HCT116 (cell line): Measurements from ENCODE around the gene KIAA0232. TPM values are rescaled to one million over a fixed set of nuclear protein-coding genes. Genes with fewer than 3 reads are reported as not detected.

Experiments used
- ATAC-seq: fragments of 200-7000 bp; cut with Tn5 transposase; 2 replicates; pipeline ENCODE4 v1.9.1; 2020; ENCODE audit warnings: mild to moderate bottlenecking, moderate library complexity
- BruUV-seq: library from RNA; stranded (reverse); fragments of 400-500 nt; replicated peaks from 2 replicates; lab custom pipeline; 2021; lab: Mats Ljungman, UMichigan
- CTCF ChIA-PET: fragments of 300-600 bp; sonication (Branson Sonifier 250); formaldehyde crosslinking; loops from one replicate; lab custom pipeline; 2021; ENCODE audit warnings: antibody characterized with exemption; lab: Charles Lee
- POLR2A ChIA-PET: fragments of 300-600, 350-600 bp; sonication (Branson Sonifier 250); formaldehyde crosslinking; loops from one replicate; lab custom pipeline; 2021; ENCODE audit warnings: antibody characterized with exemption; lab: Charles Lee
- RAD21 ChIA-PET, 2 experiments: fragments of 300-600 bp; sonication (Branson Sonifier 250); formaldehyde crosslinking; loops; one replicate each; lab custom pipeline; 2023; ENCODE audit warnings: low total read pairs in 2 of 2; ENCODE audit not compliant: uncharacterized antibody in 2 of 2, unreplicated experiment in 2 of 2, low non-redundant PET in 1 of 2; lab: Charles Lee
- DNase-seq: peaks from one replicate; pipeline ENCODE4 v3.0.0-alpha.2; 2010; ENCODE audit warnings: low read depth, low spot score
- H2AFZ ChIP-seq: fragments of 200-600 bp; shearing (Covaris generic), sonication (generic); 2 replicates; pipeline ENCODE4 v1.6.1; 2017; ENCODE audit warnings: low read depth, mixed run types, mixed read lengths, antibody characterized with exemption, low read length; ENCODE audit not compliant: poor library complexity, severe bottlenecking
- H3K27ac ChIP-seq: 2 replicates; pipeline ENCODE4 v1.5.1; 2012; ENCODE audit warnings: low read depth, low read length
- H3K27me3 ChIP-seq: fragments of 200-600 bp; sonication (generic); 2 replicates; pipeline ENCODE4 v1.6.1; 2016; ENCODE audit warnings: mixed run types, low read length, mixed read lengths; ENCODE audit not compliant: insufficient read depth
- H3K36me3 ChIP-seq, 2 experiments: fragments of 200-500 bp in 1 of 2; fragments of 200-600 bp in 1 of 2; sonication (Bioruptor generic) in 1 of 2; sonication (generic) in 1 of 2; 2 replicates each; pipeline versions ENCODE4 v1.5.1 to v1.6.1; 2014 to 2016; ENCODE audit warnings: low read length in 2 of 2, inconsistent platforms in 1 of 2, mixed read lengths in 1 of 2, mixed run types in 1 of 2; ENCODE audit not compliant: insufficient read depth in 2 of 2, control insufficient read depth in 1 of 2
- H3K4me1 ChIP-seq, 2 experiments: fragments of 200-600 bp in 1 of 2; sonication (generic) in 1 of 2; 2 replicates each; pipeline versions ENCODE4 v1.5.1 to v1.6.1; 2012 to 2017; ENCODE audit warnings: low read length in 2 of 2, inconsistent platforms in 1 of 2, mild to moderate bottlenecking in 1 of 2, mixed read lengths in 1 of 2, mixed run types in 1 of 2, moderate library complexity in 1 of 2; ENCODE audit not compliant: insufficient read depth in 2 of 2, control insufficient read depth in 1 of 2
- H3K4me2 ChIP-seq: fragments of 200-600 bp; sonication (generic); 2 replicates; pipeline ENCODE4 v1.6.1; 2017; ENCODE audit warnings: mixed run types, low read length, mixed read lengths
- H3K4me3 ChIP-seq, 2 experiments: fragments of 200-600 bp in 1 of 2; sonication (generic) in 1 of 2; replicated peaks in 1 of 2; 2 replicates each; pipeline ENCODE4 v1.5.1; 2011 to 2016; ENCODE audit warnings: low read length in 2 of 2, control low read depth in 1 of 2, low read depth in 1 of 2, mild to moderate bottlenecking in 1 of 2, mixed read lengths in 1 of 2, mixed run types in 1 of 2
- H3K79me2 ChIP-seq: fragments of 200-600 bp; sonication (generic); 2 replicates; pipeline ENCODE4 v1.6.1; 2017; ENCODE audit warnings: mild to moderate bottlenecking, mixed run types, low read length, moderate library complexity, mixed read lengths; ENCODE audit not compliant: insufficient read depth
- H3K9ac ChIP-seq: fragments of 200-600 bp; sonication (generic); 2 replicates; pipeline ENCODE4 v1.6.1; 2016; ENCODE audit warnings: low read length, mixed read lengths
- H3K9me2 ChIP-seq: fragments of 200-600 bp; sonication (generic), shearing (Covaris generic); 2 replicates; pipeline ENCODE4 v1.6.1; 2017; ENCODE audit warnings: mixed run types, mild to moderate bottlenecking, moderate library complexity; ENCODE audit not compliant: insufficient read depth
- H3K9me3 ChIP-seq, 2 experiments: fragments of 200-500 bp in 1 of 2; fragments of 200-600 bp in 1 of 2; sonication (Bioruptor generic) in 1 of 2; sonication (generic) in 1 of 2; 2 replicates each; pipeline ENCODE4 v1.6.1; 2014 to 2017; ENCODE audit warnings: low read length in 2 of 2, mixed read lengths in 2 of 2, inconsistent platforms in 1 of 2, low read depth in 1 of 2, mild to moderate bottlenecking in 1 of 2, mixed run types in 1 of 2, moderate library complexity in 1 of 2; ENCODE audit not compliant: control insufficient read depth in 1 of 2, insufficient read depth in 1 of 2
- H4K20me1 ChIP-seq: fragments of 200-600 bp; sonication (generic), shearing (Covaris generic); 2 replicates; pipeline ENCODE4 v1.6.1; 2017; ENCODE audit warnings: mixed run types, mild to moderate bottlenecking, moderate library complexity; ENCODE audit not compliant: insufficient read depth
- ATF3 ChIP-seq: IDR thresholded peaks from 2 replicates; pipeline ENCODE4 v1.6.1; 2012
- CBX3 ChIP-seq: IDR thresholded peaks from 2 replicates; pipeline ENCODE4 v1.6.1; 2012; ENCODE audit warnings: low read depth
- CEBPB ChIP-seq: IDR thresholded peaks from 2 replicates; pipeline ENCODE4 v1.6.1; 2012; ENCODE audit warnings: low read depth
- CTCF ChIP-seq, 3 experiments: fragments of 200-600 bp in 1 of 3; sonication (generic) in 1 of 3; IDR thresholded peaks in 2 of 3; conservative IDR thresholded peaks in 1 of 3; 2 replicates each; pipeline ENCODE4 v1.5.1; 2012 to 2017; ENCODE audit warnings: low read depth in 2 of 3, low read length in 2 of 3, antibody characterized with exemption in 1 of 3, borderline replicate concordance in 1 of 3, control low read depth in 1 of 3, mild to moderate bottlenecking in 1 of 3, mixed read lengths in 1 of 3, mixed run types in 1 of 3, moderate library complexity in 1 of 3; ENCODE audit not compliant: insufficient read depth in 1 of 3
- EGR1 ChIP-seq: IDR thresholded peaks from 2 replicates; pipeline ENCODE4 v1.6.1; 2012; ENCODE audit warnings: low read depth
- EZH2phosphoT487 ChIP-seq: fragments of 200-600 bp; IDR thresholded peaks from 2 replicates; pipeline ENCODE4 v1.6.1; 2018; ENCODE audit warnings: antibody characterized with exemption, borderline replicate concordance
- MAX ChIP-seq: IDR thresholded peaks from 2 replicates; pipeline ENCODE4 v1.6.1; 2012
- RAD21 ChIP-seq: IDR thresholded peaks from 2 replicates; pipeline ENCODE4 v1.6.1; 2012; ENCODE audit warnings: low read depth, mild to moderate bottlenecking
- REST ChIP-seq: IDR thresholded peaks from 2 replicates; pipeline ENCODE4 v1.6.1; 2012; ENCODE audit warnings: low read depth
- SIN3A ChIP-seq: IDR thresholded peaks from 2 replicates; pipeline ENCODE4 v1.6.1; 2012; ENCODE audit warnings: low read depth
- TCF7L2 ChIP-seq: IDR thresholded peaks from 2 replicates; pipeline ENCODE4 v1.7.0; 2011; ENCODE audit warnings: borderline replicate concordance, inconsistent platforms; ENCODE audit not compliant: insufficient read depth, insufficient read length; ENCODE audit errors: extremely low read depth
- YY1 ChIP-seq: IDR thresholded peaks from 2 replicates; pipeline ENCODE4 v1.6.1; 2011; ENCODE audit warnings: low read length, low read depth, moderate library complexity, mild to moderate bottlenecking; ENCODE audit not compliant: insufficient replicate concordance; ENCODE audit errors: extremely low read depth
- ZFX ChIP-seq: fragments of 450-650 bp; IDR thresholded peaks from 2 replicates; pipeline ENCODE4 v1.6.1; 2017
- ZNF274 ChIP-seq: fragments of 200-500 bp; sonication (Bioruptor generic); IDR thresholded peaks from 2 replicates; pipeline ENCODE4 v1.6.1; 2014; ENCODE audit warnings: mild to moderate bottlenecking, low read depth, low read length, inconsistent platforms
- intact Hi-C: fragments of 100-400 bp; cut with micrococcal nuclease; formaldehyde crosslinking; loops from 2 replicates; pipeline ENCODE4 v1.10.0; 2022
- total RNA-seq: library from RNA; stranded (reverse); gene quantifications from one replicate; pipeline ENCODE4 v1.2.1, GENCODE V29; 2021; ENCODE audit not compliant: unreplicated experiment
- TF ChIP-seq, protein P1 (sequence below): IDR thresholded peaks from 2 replicates; pipeline ENCODE4 v1.6.1; 2011; ENCODE audit warnings: mild to moderate bottlenecking, low read length, moderate library complexity; ENCODE audit not compliant: insufficient replicate concordance; ENCODE audit errors: extremely low read depth

KIAA0232 gene
- total RNA-seq, 1 experiment from 2014 or later, result 18.1 TPM

GRCh38 chr4:6905516-6906445 is 123.3 kb downstream of the KIAA0232 start:
- Histone ChIP-seq H3K9ac (no peak overlapping the region), H3K36me3 (no peaks in the 10 kb centered on the region), H3K4me1 (peaks cover 11 to 33% of the 10 kb centered on the region in 2 experiments), H3K27ac (no peak overlapping the region), H3K9me3 (no peaks in the 10 kb centered on the region), H2AFZ (no peak overlapping the region), H3K4me3 (no peak overlapping the region), H4K20me1 (no peaks in the 10 kb centered on the region), H3K4me2 (no peak overlapping the region), H3K27me3 (no peaks in the 10 kb centered on the region), H3K9me2 (no peaks in the 10 kb centered on the region), H3K79me2 (peaks cover 7% of the 10 kb centered on the region)
- DNase-seq, result no peak
- CTCF ChIA-PET, result interaction anchor here (1.1 to 2.2 kb wide), 2 partner anchors 163 to 165 kb away, joined by 3 to 8 read pairs; no protein-coding TSS in a partner anchor
- POLR2A ChIA-PET, result no interaction called here
- ATAC-seq, result no peak
- BruUV-seq, result no TSS peak
- RAD21 ChIA-PET, result no interaction called here
- intact Hi-C loops, result loop anchor here (5.0 kb wide), 1 partner anchor 82 kb away; no protein-coding TSS in a partner anchor
- TF ChIP-seq YY1 (no peak), CEBPB (no peak), TCF7L2 (no peak), SIN3A (no peak), EGR1 (no peak), MAX (no peak), ZNF274 (no peak), ATF3 (no peak), REST (no peak), RAD21 (no peak), CBX3 (no peak), EZH2phosphoT487 (no peak), CTCF (IDR thresholded peaks at IDR 0.05 in 2 of 3, conservative IDR thresholded peaks at IDR 0.05 in 1 of 3; ENCODE audit: borderline replicate concordance in 1 of 3, insufficient read depth in 1 of 3, low read depth in 2 of 3, low read length in 2 of 3) (no peak), ZFX (no peak)
- TF ChIP-seq, protein P1, sequence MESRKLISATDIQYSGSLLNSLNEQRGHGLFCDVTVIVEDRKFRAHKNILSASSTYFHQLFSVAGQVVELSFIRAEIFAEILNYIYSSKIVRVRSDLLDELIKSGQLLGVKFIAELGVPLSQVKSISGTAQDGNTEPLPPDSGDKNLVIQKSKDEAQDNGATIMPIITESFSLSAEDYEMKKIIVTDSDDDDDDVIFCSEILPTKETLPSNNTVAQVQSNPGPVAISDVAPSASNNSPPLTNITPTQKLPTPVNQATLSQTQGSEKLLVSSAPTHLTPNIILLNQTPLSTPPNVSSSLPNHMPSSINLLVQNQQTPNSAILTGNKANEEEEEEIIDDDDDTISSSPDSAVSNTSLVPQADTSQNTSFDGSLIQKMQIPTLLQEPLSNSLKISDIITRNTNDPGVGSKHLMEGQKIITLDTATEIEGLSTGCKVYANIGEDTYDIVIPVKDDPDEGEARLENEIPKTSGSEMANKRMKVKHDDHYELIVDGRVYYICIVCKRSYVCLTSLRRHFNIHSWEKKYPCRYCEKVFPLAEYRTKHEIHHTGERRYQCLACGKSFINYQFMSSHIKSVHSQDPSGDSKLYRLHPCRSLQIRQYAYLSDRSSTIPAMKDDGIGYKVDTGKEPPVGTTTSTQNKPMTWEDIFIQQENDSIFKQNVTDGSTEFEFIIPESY, result no peak
